GM10266 (cell line): ENCODE results near the gene ZBTB46.
"Not testable (repeated sequence)": the region's sequence is repeated elsewhere in the genome, so short reads cannot be mapped to it uniquely, and the experiment has no call there.

ENCODE experiments used
- DNase-seq: peaks from one replicate; pipeline ENCODE4 v3.0.0; 2012; ENCODE audit errors: extremely low spot score
- CTCF ChIP-seq: IDR thresholded peaks from 2 replicates; pipeline ENCODE4 v1.5.1; 2012; ENCODE audit warnings: mild to moderate bottlenecking, low read depth; ENCODE audit not compliant: control insufficient read depth, insufficient read depth; ENCODE audit errors: missing control alignments

The ZBTB46 gene

GRCh38 chr20:63777614-63778013 is 53.5 kb downstream of the ZBTB46 start:
- TF ChIP-seq CTCF: no peak
- DNase-seq: no peak

GRCh38 chr20:63776875-63777274 is 54.2 kb downstream of the ZBTB46 start:
- not testable (repeated sequence) for DNase-seq

GRCh38 chr20:63775096-63775978 is 55.7 kb downstream of the ZBTB46 start:
- DNase-seq: no peak
- TF ChIP-seq CTCF: peak; percentile 23

- no peak for DNase-seq
- no peak for TF ChIP-seq CTCF
Measured at GRCh38 chr20:63774306-63774705, 56.8 kb downstream of the ZBTB46 start.

- no peak for DNase-seq
- TF ChIP-seq CTCF: no peak
Measured at GRCh38 chr20:63773571-63774241, 57.4 kb downstream of the ZBTB46 start.

- DNase-seq: no peak
- TF ChIP-seq CTCF: no peak
Measured at GRCh38 chr20:63772781-63773518, 58.1 kb downstream of the ZBTB46 start.

GRCh38 chr20:63771046-63771707 is 59.9 kb downstream of the ZBTB46 start:
- no peak for TF ChIP-seq CTCF
- DNase-seq: no peak
